Endothelial cell of umbilical vein (primary cell): ENCODE data around the gene SCTR. TPM values are rescaled to one million over a fixed set of nuclear protein-coding genes. Genes with fewer than 3 reads are reported as not detected.

Experiments used
- BruUV-seq: library from RNA; stranded (reverse); fragments of 400-500 nt; replicated peaks from 2 replicates; lab custom pipeline; 2021; lab: Mats Ljungman, UMichigan
- CTCF ChIA-PET: fragments of 300-600, 350-600 bp; sonication (Branson Sonifier 250); formaldehyde crosslinking; loops from one replicate; lab custom pipeline; 2021; ENCODE audit warnings: antibody characterized with exemption, inconsistent platforms; lab: Charles Lee
- POLR2A ChIA-PET: fragments of 300-600, 350-600 bp; sonication (Branson Sonifier 250); formaldehyde crosslinking; loops from one replicate; lab custom pipeline; 2021; ENCODE audit warnings: antibody characterized with exemption, inconsistent platforms; lab: Charles Lee
- DNase-seq: peaks from one replicate; pipeline ENCODE4 v3.0.0-alpha.2; 2011; ENCODE audit warnings: low read depth, low spot score
- FAIRE-seq: peaks from 2 replicates; lab custom pipeline; 2011; peaks lifted over from hg19 to GRCh38; lab: Jason Lieb, UNC
- H2AFZ ChIP-seq: 2 replicates; pipeline ENCODE4 v1.6.0; 2012; ENCODE audit warnings: low read depth, low read length, control low read depth, inconsistent platforms
- H3K27ac ChIP-seq: 2 replicates; pipeline ENCODE4 v1.5.1; 2011; ENCODE audit warnings: low read depth, mild to moderate bottlenecking, control low read depth, low read length, moderate library complexity; ENCODE audit not compliant: insufficient read depth
- H3K27me3 ChIP-seq, 2 experiments: 2 replicates each; pipeline versions ENCODE4 v1.6.0 to v1.6.1; 2011; ENCODE audit warnings: low read length in 2 of 2, mixed read lengths in 1 of 2; ENCODE audit not compliant: control insufficient read depth in 2 of 2, insufficient read depth in 2 of 2
- H3K36me3 ChIP-seq, 2 experiments: 2 replicates in 1 of 2; 3 replicates in 1 of 2; pipeline ENCODE4 v1.5.1; 2011; ENCODE audit warnings: low read length in 2 of 2, mild to moderate bottlenecking in 1 of 2, moderate library complexity in 1 of 2; ENCODE audit not compliant: control insufficient read depth in 2 of 2, insufficient read depth in 2 of 2; ENCODE audit errors: extremely low read depth in 1 of 2
- H3K4me1 ChIP-seq: 3 replicates; pipeline ENCODE4 v1.5.1; 2011; ENCODE audit warnings: mild to moderate bottlenecking, low read length; ENCODE audit not compliant: control insufficient read depth, insufficient read depth; ENCODE audit errors: extremely low read depth
- H3K4me2 ChIP-seq: 2 replicates; pipeline ENCODE4 v1.6.1; 2011; ENCODE audit warnings: low read length, control low read depth, mixed read lengths; ENCODE audit not compliant: insufficient read depth
- H3K4me3 ChIP-seq, 3 experiments: fragments of 200-600 bp in 1 of 3; sonication (generic), shearing (Covaris generic) in 1 of 3; replicated peaks in 1 of 3; 2 replicates each; pipeline ENCODE4 v1.5.1; 2011 to 2016; ENCODE audit warnings: control low read depth in 3 of 3, low read length in 3 of 3, mild to moderate bottlenecking in 2 of 3, inconsistent platforms in 1 of 3, low read depth in 1 of 3, moderate library complexity in 1 of 3; ENCODE audit not compliant: insufficient read depth in 1 of 3
- H3K79me2 ChIP-seq: 2 replicates; pipeline ENCODE4 v1.6.0; 2012; ENCODE audit warnings: low read length, inconsistent platforms; ENCODE audit not compliant: control insufficient read depth, insufficient read depth
- H3K9ac ChIP-seq: replicated peaks from 2 replicates; pipeline ENCODE3; 2011; ENCODE audit warnings: low read length, control low read depth; ENCODE audit not compliant: insufficient read depth; ENCODE audit errors: extremely low read depth
- H3K9me1 ChIP-seq: replicated peaks from 3 replicates; pipeline ENCODE4 v1.6.0; 2011; ENCODE audit warnings: mild to moderate bottlenecking, low read length; ENCODE audit not compliant: control insufficient read depth, insufficient read depth; ENCODE audit errors: extremely low read depth
- H3K9me3 ChIP-seq: replicated peaks from 2 replicates; pipeline ENCODE4 v1.5.1; 2012; ENCODE audit warnings: low read length, inconsistent platforms; ENCODE audit not compliant: control insufficient read depth, insufficient read depth
- H4K20me1 ChIP-seq: replicated peaks from 2 replicates; pipeline ENCODE3; 2011; ENCODE audit warnings: mild to moderate bottlenecking, low read length; ENCODE audit not compliant: control insufficient read depth, insufficient read depth; ENCODE audit errors: extremely low read depth
- EZH2 ChIP-seq: IDR thresholded peaks from 2 replicates; pipeline ENCODE4 v1.6.1; 2012; ENCODE audit warnings: borderline replicate concordance, low read depth, mild to moderate bottlenecking, moderate library complexity, low read length, inconsistent platforms; ENCODE audit not compliant: severe bottlenecking
- FOS ChIP-seq: IDR thresholded peaks from 2 replicates; pipeline ENCODE4 v1.6.1; 2011; ENCODE audit warnings: mild to moderate bottlenecking, low read length, moderate library complexity, borderline replicate concordance; ENCODE audit not compliant: insufficient read depth
- GATA2 ChIP-seq: IDR thresholded peaks from 2 replicates; pipeline ENCODE4 v1.7.0; 2011; ENCODE audit warnings: low read depth, mild to moderate bottlenecking, moderate library complexity, mixed read lengths, low read length; ENCODE audit not compliant: insufficient read length, insufficient read depth
- JUN ChIP-seq: IDR thresholded peaks from 2 replicates; pipeline ENCODE4 v1.6.1; 2011; ENCODE audit warnings: borderline replicate concordance, low read depth; ENCODE audit not compliant: insufficient read length, insufficient read depth
- MYC ChIP-seq: IDR thresholded peaks from one replicate; pipeline ENCODE4 v1.6.1; 2011; ENCODE audit warnings: mild to moderate bottlenecking, low read depth, low read length
- POLR2A ChIP-seq: IDR thresholded peaks from 2 replicates; pipeline ENCODE4 v1.6.1; 2012; ENCODE audit warnings: low read depth, mild to moderate bottlenecking, control low read depth, low read length
- POLR2AphosphoS5 ChIP-seq: IDR thresholded peaks from 2 replicates; pipeline ENCODE4 v1.6.1; 2012; ENCODE audit warnings: low read depth, mild to moderate bottlenecking, control low read depth, low read length, moderate library complexity; ENCODE audit not compliant: insufficient read depth
- dilution Hi-C: fragments of 300-500 bp; cut with MboI; formaldehyde crosslinking; loops from one replicate; pipeline ENCODE4 v1.15.0; 2019; ENCODE audit warnings: low sequenced_read_pairs; ENCODE audit not compliant: extremely low pct_ligation_motif_present
- intact Hi-C: fragments of 100-400 bp; cut with micrococcal nuclease; formaldehyde crosslinking; loops from one replicate; pipeline ENCODE4 v1.10.0; 2022
- polyA plus RNA-seq, 4 experiments: library from polyadenylated mRNA; depleted of rRNA in 3 of 4; stranded (reverse) in 3 of 4; unstranded in 1 of 4; fragments of >200 nt; gene quantifications; 2 replicates each; pipeline versions ENCODE4 v1.2.1 to v1.2.3, GENCODE V29; 2011 to 2012; ENCODE audit warnings: missing spikeins in 1 of 4
- total RNA-seq: library from RNA; stranded (reverse); gene quantifications from 2 replicates; pipeline ENCODE4 v1.2.3, GENCODE V29; 2021
- TF ChIP-seq, protein P1 (sequence below): IDR thresholded peaks from 2 replicates; pipeline ENCODE4 v1.6.1; 2011; ENCODE audit not compliant: insufficient read depth, insufficient read length
- TF ChIP-seq, protein P2 (sequence below), 2 donors: IDR thresholded peaks; 1 replicate in 1 of 2; 2 replicates in 1 of 2; pipeline ENCODE4 v1.5.1; 2011; ENCODE audit warnings: low read length in 2 of 2, mild to moderate bottlenecking in 2 of 2, moderate library complexity in 2 of 2, control low read depth in 1 of 2, inconsistent platforms in 1 of 2, low read depth in 1 of 2; ENCODE audit not compliant: insufficient read depth in 1 of 2; ENCODE audit errors: extremely low read depth in 1 of 2

Gene SCTR
- total and polyA plus RNA-seq, 2 donors (not counting 3 experiments of a cell fraction or from before 2014, with no cell fraction given): not detected

DNA sequence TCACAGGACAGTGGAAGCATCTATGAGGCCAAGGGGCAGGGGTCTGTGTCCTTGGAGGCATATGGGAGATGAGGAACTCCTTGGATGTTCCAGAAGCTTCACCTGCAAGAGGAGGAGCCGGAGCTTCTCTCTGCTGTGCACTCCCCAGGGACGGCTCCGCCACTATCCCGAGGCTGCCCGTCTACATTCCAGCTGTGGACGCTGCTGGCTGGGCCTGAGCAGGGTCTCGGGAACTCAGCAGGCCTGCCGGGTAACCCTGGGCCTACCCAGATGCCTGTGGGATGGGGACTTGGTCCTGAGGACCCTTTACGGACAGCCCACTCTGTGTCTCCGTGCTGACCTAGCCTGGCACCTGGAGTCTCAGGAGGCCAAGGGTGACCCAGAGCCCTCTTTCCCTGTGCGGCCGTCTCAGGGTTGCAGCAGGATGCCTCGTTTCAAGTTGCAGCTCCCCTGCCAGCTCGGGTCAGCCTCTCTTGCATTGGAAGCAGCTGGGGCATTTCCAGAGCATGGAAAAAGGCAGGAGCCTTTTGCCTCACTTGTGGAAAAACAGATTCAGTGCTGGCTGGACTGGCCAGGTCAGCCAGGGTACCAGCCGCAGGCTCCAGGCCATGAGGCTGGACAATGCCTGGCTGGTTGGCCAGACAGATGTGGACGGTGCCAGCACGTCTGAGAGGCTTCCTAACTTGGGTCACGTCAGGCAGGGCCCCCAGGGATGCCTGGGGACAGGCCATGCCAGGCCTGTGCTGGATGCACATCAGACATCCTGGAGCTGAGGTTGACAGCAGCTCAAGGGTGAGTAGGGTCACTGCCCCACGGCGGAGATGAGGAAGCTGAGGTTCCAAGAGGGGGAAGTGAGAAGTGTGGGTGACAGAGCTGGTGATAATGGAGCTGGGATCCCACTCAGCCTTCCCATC is 41.5 kb downstream of the SCTR start:
- dilution Hi-C loops (no loop called here), intact Hi-C loops (no loop called here)
- no peaks in the 10 kb centered on the region for H3K9me1 ChIP-seq
- no peak overlapping the region for H2AFZ ChIP-seq
- H3K27ac ChIP-seq: no peak overlapping the region
- H3K9ac ChIP-seq: no peak overlapping the region
- H3K4me3 ChIP-seq: no peak overlapping the region
- H3K36me3 ChIP-seq: no peaks in the 10 kb centered on the region
- no peaks in the 10 kb centered on the region for H3K4me1 ChIP-seq
- H4K20me1 ChIP-seq: no peaks in the 10 kb centered on the region
- no peaks in the 10 kb centered on the region for H3K79me2 ChIP-seq
- no peak overlapping the region for H3K4me2 ChIP-seq
- CTCF ChIA-PET: interaction anchor here (1.4 kb wide), 2 partner anchors 8 to 72 kb away, joined by 3 read pairs; no protein-coding TSS in a partner anchor
- TF ChIP-seq FOS (no peak), POLR2A (no peak), JUN (no peak), EZH2 (no peak), MYC (no peak), POLR2AphosphoS5 (no peak), GATA2 (no peak)
- TF ChIP-seq, protein P1, sequence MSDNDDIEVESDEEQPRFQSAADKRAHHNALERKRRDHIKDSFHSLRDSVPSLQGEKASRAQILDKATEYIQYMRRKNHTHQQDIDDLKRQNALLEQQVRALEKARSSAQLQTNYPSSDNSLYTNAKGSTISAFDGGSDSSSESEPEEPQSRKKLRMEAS: no peak
- TF ChIP-seq, protein P2, sequence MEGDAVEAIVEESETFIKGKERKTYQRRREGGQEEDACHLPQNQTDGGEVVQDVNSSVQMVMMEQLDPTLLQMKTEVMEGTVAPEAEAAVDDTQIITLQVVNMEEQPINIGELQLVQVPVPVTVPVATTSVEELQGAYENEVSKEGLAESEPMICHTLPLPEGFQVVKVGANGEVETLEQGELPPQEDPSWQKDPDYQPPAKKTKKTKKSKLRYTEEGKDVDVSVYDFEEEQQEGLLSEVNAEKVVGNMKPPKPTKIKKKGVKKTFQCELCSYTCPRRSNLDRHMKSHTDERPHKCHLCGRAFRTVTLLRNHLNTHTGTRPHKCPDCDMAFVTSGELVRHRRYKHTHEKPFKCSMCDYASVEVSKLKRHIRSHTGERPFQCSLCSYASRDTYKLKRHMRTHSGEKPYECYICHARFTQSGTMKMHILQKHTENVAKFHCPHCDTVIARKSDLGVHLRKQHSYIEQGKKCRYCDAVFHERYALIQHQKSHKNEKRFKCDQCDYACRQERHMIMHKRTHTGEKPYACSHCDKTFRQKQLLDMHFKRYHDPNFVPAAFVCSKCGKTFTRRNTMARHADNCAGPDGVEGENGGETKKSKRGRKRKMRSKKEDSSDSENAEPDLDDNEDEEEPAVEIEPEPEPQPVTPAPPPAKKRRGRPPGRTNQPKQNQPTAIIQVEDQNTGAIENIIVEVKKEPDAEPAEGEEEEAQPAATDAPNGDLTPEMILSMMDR (IDR thresholded peaks at IDR 0.05; ENCODE audit: extremely low read depth in 1 of 2, insufficient read depth in 1 of 2, low read depth in 1 of 2, low read length in 2 of 2): no peak
- no peaks in the 10 kb centered on the region for H3K27me3 ChIP-seq
- BruUV-seq: no TSS peak
- H3K9me3 ChIP-seq: no peaks in the 10 kb centered on the region
- POLR2A ChIA-PET: no interaction called here
- DNase-seq: no peak
- FAIRE-seq: no peak
